OCI-LY1 (cell line): ENCODE data around the gene MAP7.

ENCODE experiments used
- EZH2 ChIP-seq: fragments of 200-600 bp; sonication (generic), shearing (Covaris generic); IDR thresholded peaks from 2 replicates; pipeline ENCODE4 v1.8.0; 2017; ENCODE audit warnings: borderline replicate concordance, mixed run types, mild to moderate bottlenecking, antibody characterized with exemption, low read length, moderate library complexity, mixed read lengths
- TF ChIP-seq, protein P1 (sequence below): fragments of 200-600 bp; sonication (generic), shearing (Covaris generic); IDR thresholded peaks from 2 replicates; pipeline ENCODE4 v1.5.1; 2017; ENCODE audit warnings: mild to moderate bottlenecking, antibody characterized with exemption, low read length, moderate library complexity, mixed read lengths

- TF ChIP-seq, protein P1, sequence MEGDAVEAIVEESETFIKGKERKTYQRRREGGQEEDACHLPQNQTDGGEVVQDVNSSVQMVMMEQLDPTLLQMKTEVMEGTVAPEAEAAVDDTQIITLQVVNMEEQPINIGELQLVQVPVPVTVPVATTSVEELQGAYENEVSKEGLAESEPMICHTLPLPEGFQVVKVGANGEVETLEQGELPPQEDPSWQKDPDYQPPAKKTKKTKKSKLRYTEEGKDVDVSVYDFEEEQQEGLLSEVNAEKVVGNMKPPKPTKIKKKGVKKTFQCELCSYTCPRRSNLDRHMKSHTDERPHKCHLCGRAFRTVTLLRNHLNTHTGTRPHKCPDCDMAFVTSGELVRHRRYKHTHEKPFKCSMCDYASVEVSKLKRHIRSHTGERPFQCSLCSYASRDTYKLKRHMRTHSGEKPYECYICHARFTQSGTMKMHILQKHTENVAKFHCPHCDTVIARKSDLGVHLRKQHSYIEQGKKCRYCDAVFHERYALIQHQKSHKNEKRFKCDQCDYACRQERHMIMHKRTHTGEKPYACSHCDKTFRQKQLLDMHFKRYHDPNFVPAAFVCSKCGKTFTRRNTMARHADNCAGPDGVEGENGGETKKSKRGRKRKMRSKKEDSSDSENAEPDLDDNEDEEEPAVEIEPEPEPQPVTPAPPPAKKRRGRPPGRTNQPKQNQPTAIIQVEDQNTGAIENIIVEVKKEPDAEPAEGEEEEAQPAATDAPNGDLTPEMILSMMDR: no peak
- no peak for TF ChIP-seq EZH2
These were observed 42.9 kb upstream of the MAP7 start for GRCh38 chr6:136592930-136593673.
